ENCODE results near the gene RAD50. TPM values are rescaled to one million over a fixed set of nuclear protein-coding genes. Genes with fewer than 3 reads are reported as not detected.

Gene RAD50
- total RNA-seq, 1 experiment from 2014 or later: 16.5 TPM

Other genes with a start within 250 kb of the RAD50 start
- 6.9 and 7.1 TPM in 2 replicates for gene SLC22A5, start 187.3 kb upstream of the RAD50 start, total RNA-seq (2014; rRNA removed; shearing (Covaris generic))
- gene IRF1, start 66.2 kb upstream of the RAD50 start, total RNA-seq (2014; rRNA removed; shearing (Covaris generic)): 18.2 and 20.1 TPM in 2 replicates
- not detected in 2 replicates for gene IL5, start 13.5 kb upstream of the RAD50 start, total RNA-seq (2014; rRNA removed; shearing (Covaris generic))
- not detected in 2 replicates for gene IL13, start 101.2 kb downstream of the RAD50 start, total RNA-seq (2014; rRNA removed; shearing (Covaris generic))
- not detected in 2 replicates for gene IL4, start 117.0 kb downstream of the RAD50 start, total RNA-seq (2014; rRNA removed; shearing (Covaris generic))
- gene KIF3A, start 180.6 kb downstream of the RAD50 start, total RNA-seq (2014; rRNA removed; shearing (Covaris generic)): 10.1 and 19.3 TPM in 2 replicates
- 0.06 and 0.09 TPM in 2 replicates for gene CCNI2, start 190.4 kb downstream of the RAD50 start, total RNA-seq (2014; rRNA removed; shearing (Covaris generic))
- 27.1 and 27.2 TPM in 2 replicates for gene SEPTIN8, start 220.3 kb downstream of the RAD50 start, total RNA-seq (2014; rRNA removed; shearing (Covaris generic))